ENCODE measurements around the gene BHLHE23.

DNA sequence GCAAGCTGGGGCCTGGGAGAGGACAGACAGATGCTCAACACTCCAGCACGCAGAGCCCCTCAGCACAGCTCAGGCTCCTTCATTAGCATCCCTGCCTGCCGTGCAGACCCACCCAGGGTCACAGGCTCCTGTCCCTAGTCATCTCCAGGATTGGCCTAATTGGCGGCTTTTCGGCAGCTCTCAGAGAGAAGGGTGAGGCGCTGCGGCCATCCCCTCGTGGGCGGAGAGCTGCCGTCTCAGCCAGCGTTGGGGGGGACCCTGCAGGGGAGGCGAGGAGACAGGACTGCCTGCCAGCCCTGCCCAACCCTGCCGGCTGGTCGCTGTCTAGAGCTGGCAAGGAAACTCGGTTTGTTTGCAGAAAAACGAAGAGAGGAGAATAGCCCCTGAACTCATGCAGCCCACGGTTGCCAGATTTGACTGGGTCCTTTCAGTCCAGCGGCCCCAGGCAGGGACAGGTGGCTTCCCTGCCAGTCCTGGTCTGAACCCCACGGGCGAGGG is 26.8 kb downstream of the BHLHE23 start:
- TF ChIP-seq, protein P1, sequence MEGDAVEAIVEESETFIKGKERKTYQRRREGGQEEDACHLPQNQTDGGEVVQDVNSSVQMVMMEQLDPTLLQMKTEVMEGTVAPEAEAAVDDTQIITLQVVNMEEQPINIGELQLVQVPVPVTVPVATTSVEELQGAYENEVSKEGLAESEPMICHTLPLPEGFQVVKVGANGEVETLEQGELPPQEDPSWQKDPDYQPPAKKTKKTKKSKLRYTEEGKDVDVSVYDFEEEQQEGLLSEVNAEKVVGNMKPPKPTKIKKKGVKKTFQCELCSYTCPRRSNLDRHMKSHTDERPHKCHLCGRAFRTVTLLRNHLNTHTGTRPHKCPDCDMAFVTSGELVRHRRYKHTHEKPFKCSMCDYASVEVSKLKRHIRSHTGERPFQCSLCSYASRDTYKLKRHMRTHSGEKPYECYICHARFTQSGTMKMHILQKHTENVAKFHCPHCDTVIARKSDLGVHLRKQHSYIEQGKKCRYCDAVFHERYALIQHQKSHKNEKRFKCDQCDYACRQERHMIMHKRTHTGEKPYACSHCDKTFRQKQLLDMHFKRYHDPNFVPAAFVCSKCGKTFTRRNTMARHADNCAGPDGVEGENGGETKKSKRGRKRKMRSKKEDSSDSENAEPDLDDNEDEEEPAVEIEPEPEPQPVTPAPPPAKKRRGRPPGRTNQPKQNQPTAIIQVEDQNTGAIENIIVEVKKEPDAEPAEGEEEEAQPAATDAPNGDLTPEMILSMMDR (IDR thresholded peaks at IDR 0.05 in 4 of 5, conservative IDR thresholded peaks at IDR 0.05 in 1 of 5): no peak
- no peak for TF ChIP-seq POLR2A (IDR thresholded peaks at IDR 0.05)

Data from gastrocnemius medialis (tissue), 4 donors.